Activated T-cell treated with anti-CD3 and anti-CD28 coated beads, Interleukin-2, amount 50 U/mL, for 4 hours (primary cell): ENCODE data around the gene ZDHHC22. TPM values are rescaled to one million over a fixed set of nuclear protein-coding genes. Genes with fewer than 3 reads are reported as not detected.

Experiments
- ATAC-seq, 2 donors: fragments of 200-7000 bp; cut with Tn5 transposase; one replicate each; pipeline ENCODE4 v1.10.0; 2021
- DNase-seq: peaks from one replicate; pipeline ENCODE4 v3.0.0-alpha.2; 2020
- H3K27me3 Mint-ChIP-seq: one replicate; pipeline ENCODE4 v1.8.0; 2021; ENCODE audit warnings: low read depth, mixed read lengths
- H3K36me3 Mint-ChIP-seq: one replicate; pipeline ENCODE4 v1.8.0; 2022; ENCODE audit warnings: mixed read lengths; ENCODE audit not compliant: insufficient read depth
- H3K4me1 Mint-ChIP-seq: one replicate; pipeline ENCODE4 v1.8.0; 2021; ENCODE audit warnings: low read depth, mixed read lengths
- H3K4me3 Mint-ChIP-seq: one replicate; pipeline ENCODE4 v1.8.0; 2021; ENCODE audit warnings: mild to moderate bottlenecking, moderate library complexity, mixed read lengths
- H3K9me3 Mint-ChIP-seq: one replicate; pipeline ENCODE4 v1.8.0; 2021; ENCODE audit warnings: mixed read lengths
- total RNA-seq, 3 donors: library from RNA; stranded (reverse); gene quantifications; one replicate each; pipeline ENCODE4 v1.2.1, GENCODE V29; 2021

Gene ZDHHC22
- total RNA-seq, 3 donors from 2014 or later: not detected

GRCh38 chr14:77107228-77107627, 34.4 kb downstream of the ZDHHC22 start:
- H3K36me3 Mint-ChIP-seq: peaks cover 31% of the 10 kb centered on the region

GRCh38 chr14:77106666-77107065, 34.9 kb downstream of the ZDHHC22 start:
- no peaks in the 10 kb centered on the region for H3K9me3 Mint-ChIP-seq
- no peak overlapping the region for H3K4me3 Mint-ChIP-seq
- no peaks in the 10 kb centered on the region for H3K27me3 Mint-ChIP-seq
- H3K4me1 Mint-ChIP-seq: peaks cover 2% of the 10 kb centered on the region
- DNase-seq (no peak), ATAC-seq (no peak)
- H3K36me3 Mint-ChIP-seq: peaks cover 31% of the 10 kb centered on the region

More at GRCh38 chr14:77107228-77107627, 34.4 kb downstream of the ZDHHC22 start:
- Mint-ChIP-seq H3K9me3 (no peaks in the 10 kb centered on the region), H3K27me3 (no peaks in the 10 kb centered on the region), H3K4me3 (no peak overlapping the region), H3K4me1 (peaks cover 2% of the 10 kb centered on the region)
- DNase-seq (no peak), ATAC-seq (no peak)

DNA sequence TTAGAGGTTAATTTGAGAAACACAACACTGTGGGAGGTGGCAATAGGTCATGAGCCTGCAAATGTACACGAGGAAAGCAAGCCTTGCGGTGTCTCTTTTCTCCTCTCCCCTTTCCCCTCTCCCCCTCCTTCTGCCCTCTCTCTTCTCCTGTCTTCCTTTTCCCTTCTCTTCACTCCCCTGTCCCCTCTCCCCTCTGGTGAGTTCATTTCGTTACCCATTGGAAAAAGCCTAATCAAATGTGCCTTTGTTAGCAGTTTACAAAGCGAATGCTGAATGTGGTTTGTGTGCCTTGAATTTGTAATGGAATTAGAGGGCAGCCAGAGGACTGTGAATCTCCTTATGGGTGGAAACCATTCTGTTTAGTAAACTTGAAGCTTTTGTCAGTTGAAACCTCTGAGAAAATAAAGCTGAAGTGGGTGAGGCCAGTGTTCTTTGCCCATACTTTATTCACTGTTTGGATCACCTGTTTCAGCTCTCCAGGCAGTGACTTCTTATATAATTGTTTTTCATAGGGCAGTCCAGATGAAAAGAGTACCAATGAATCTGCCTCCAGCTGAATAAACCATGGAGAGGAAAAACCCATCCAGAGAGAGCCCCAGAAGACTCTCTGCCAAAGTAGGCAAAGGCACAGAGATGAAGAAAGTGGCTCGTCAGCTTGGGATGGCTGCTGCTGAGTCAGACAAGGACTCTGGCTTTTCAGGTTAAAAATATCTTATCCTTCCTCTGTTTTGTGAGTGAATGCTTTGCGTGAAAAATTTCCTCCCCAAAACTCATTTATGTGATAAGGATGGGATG, 36.2 kb downstream of the ZDHHC22 start:
- no peaks in the 10 kb centered on the region for H3K27me3 Mint-ChIP-seq
- peaks cover 2% of the 10 kb centered on the region for H3K4me1 Mint-ChIP-seq
- DNase-seq (no peak), ATAC-seq (no peak)
- no peaks in the 10 kb centered on the region for H3K9me3 Mint-ChIP-seq
- no peak overlapping the region for H3K4me3 Mint-ChIP-seq
- H3K36me3 Mint-ChIP-seq: peaks cover 24% of the 10 kb centered on the region

DNA sequence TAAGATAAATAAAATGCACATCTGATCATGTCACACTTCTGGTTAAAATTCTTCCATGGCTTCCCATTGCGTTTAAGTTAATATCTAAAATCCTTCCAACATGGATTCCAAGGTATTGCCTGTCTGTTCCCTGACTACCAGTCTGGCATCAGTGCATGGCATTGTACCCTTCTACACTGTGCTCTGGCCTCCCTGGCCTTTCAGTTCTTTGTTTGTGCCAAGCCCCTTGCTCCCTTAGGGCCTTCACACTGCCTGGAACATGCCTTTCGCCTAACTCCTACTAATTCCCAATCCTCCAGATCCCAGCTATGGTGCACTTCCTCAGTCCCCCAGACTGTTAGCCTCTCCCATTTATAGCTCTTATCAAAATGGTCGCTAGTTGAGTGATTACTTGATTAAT, 37.2 kb downstream of the ZDHHC22 start:
- Mint-ChIP-seq H3K36me3 (peaks cover 22% of the 10 kb centered on the region), H3K27me3 (no peaks in the 10 kb centered on the region), H3K9me3 (no peaks in the 10 kb centered on the region), H3K4me1 (peaks cover 8% of the 10 kb centered on the region), H3K4me3 (no peak overlapping the region)
- no peak for DNase-seq
- ATAC-seq: no peak

DNA sequence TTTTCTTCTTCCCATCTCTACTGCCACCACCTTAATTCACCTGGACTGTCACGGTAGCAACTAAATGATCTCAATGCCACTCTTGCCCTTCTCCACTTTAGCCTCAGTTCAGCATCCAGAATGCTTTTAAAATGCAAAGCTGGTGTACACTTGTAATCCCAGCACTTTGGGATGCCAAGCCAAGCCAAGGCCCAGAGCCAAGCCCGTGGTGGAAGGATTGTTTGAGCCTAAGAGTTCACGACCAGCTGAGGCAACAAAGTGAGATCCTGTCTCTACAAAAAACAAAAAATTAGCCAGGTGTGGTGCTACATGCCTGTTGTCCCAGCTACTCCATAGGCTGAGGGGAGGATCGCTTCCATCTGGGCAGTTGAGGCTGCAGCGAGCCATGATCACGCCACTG, 37.6 kb downstream of the ZDHHC22 start:
- no peak overlapping the region for H3K4me3 Mint-ChIP-seq
- H3K27me3 Mint-ChIP-seq: no peaks in the 10 kb centered on the region
- H3K36me3 Mint-ChIP-seq: peaks cover 21% of the 10 kb centered on the region
- no peaks in the 10 kb centered on the region for H3K9me3 Mint-ChIP-seq
- H3K4me1 Mint-ChIP-seq: peaks cover 12% of the 10 kb centered on the region
- ATAC-seq: no peak
- DNase-seq: no peak

DNA sequence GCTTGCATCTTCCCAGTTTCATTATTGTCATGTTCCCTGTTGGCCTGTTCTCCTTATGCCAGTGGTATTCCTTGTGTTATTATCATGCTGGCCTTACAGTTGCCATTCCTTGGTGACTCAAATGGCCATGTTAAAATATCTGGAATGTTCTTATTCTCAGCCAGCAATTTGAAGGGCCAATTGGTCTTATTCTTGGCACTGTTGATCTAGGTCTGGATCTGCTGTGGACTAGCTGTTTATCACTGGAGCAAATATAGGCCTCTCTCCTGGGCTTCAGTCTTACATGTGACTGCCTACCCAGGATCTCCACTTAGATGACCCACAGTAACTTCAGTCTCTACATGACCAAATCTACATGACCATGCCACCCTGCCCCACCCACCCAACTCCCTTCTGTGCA, 38.1 kb downstream of the ZDHHC22 start:
- ATAC-seq: no peak
- peaks cover 15% of the 10 kb centered on the region for H3K4me1 Mint-ChIP-seq

GRCh38 chr14:77102154-77102553, 39.4 kb downstream of the ZDHHC22 start:
- Mint-ChIP-seq H3K4me3 (no peak overlapping the region), H3K36me3 (peaks cover 12% of the 10 kb centered on the region), H3K27me3 (no peaks in the 10 kb centered on the region), H3K9me3 (no peaks in the 10 kb centered on the region), H3K4me1 (peaks cover 21% of the 10 kb centered on the region)
- no peak for DNase-seq
- no peak for ATAC-seq

More for the DNA sequence above, 38.1 kb downstream of the ZDHHC22 start:
- no peak overlapping the region for H3K4me3 Mint-ChIP-seq
- no peaks in the 10 kb centered on the region for H3K27me3 Mint-ChIP-seq
- H3K9me3 Mint-ChIP-seq: no peaks in the 10 kb centered on the region
- H3K36me3 Mint-ChIP-seq: peaks cover 17% of the 10 kb centered on the region
- no peak for DNase-seq

- ATAC-seq: no peak
- H3K4me1 Mint-ChIP-seq: peaks cover 30% of the 10 kb centered on the region
- H3K27me3 Mint-ChIP-seq: no peaks in the 10 kb centered on the region
Observed at GRCh38 chr14:77100961-77101360, 40.6 kb downstream of the ZDHHC22 start.

DNA sequence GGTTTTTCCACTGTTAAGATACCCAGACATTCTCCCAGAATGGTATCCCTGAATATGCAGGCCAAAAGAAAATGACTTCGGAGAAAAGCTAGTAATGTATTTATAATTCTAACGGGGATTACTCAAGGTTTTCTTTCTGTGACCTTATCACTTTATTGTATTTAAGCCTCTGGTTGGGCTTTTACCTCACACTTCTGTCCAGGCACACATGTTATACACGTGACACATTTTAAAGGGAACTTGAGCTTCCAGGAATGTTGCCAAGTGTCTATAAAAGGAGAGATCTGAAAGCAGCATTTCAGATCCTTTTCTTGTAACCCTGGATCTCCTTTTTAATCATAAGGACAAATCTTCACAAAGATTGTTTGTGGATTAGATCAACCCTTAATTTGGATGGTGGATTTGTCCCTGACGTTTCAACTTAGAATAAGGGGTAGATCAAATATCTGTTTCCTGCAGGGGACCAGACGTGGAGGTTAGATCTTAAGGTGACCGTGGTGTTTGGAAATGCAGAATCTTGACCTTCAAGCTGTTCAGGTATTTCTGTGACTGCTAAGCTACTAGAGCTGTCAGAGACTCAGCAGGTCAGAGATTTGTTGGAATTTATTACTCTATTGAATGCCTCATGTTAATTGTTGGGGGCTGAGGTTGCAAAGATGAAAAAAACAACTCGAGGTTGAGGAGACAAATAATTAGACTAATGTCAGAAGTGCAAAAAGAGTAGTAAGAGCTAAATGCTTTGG, 42.0 kb downstream of the ZDHHC22 start:
- H3K9me3 Mint-ChIP-seq: no peaks in the 10 kb centered on the region
- no peak for DNase-seq
- peaks cover 7% of the 10 kb centered on the region for H3K36me3 Mint-ChIP-seq
- peak overlapping the region; percentile 89 for H3K4me3 Mint-ChIP-seq
- H3K27me3 Mint-ChIP-seq: no peaks in the 10 kb centered on the region
- peaks cover 33% of the 10 kb centered on the region for H3K4me1 Mint-ChIP-seq
- no peak for ATAC-seq

More at GRCh38 chr14:77100961-77101360, 40.6 kb downstream of the ZDHHC22 start:
- DNase-seq: no peak
- Mint-ChIP-seq H3K4me3 (no peak overlapping the region), H3K9me3 (no peaks in the 10 kb centered on the region), H3K36me3 (peaks cover 7% of the 10 kb centered on the region)

GRCh38 chr14:77098529-77099353, 42.9 kb downstream of the ZDHHC22 start:
- Mint-ChIP-seq H3K4me1 (peaks cover 31% of the 10 kb centered on the region), H3K36me3 (peaks cover 1% of the 10 kb centered on the region), H3K4me3 (peak overlapping the region; percentile 89), H3K27me3 (no peaks in the 10 kb centered on the region), H3K9me3 (no peaks in the 10 kb centered on the region)
- DNase-seq (peak; percentile 12), ATAC-seq (no peak)

GRCh38 chr14:77097700-77098528, 43.7 kb downstream of the ZDHHC22 start, which contains the start of gene CIPC:
TSS of gene CIPC (plus strand) at chr14:77098258. CDS start at chr14:77105709, 7,451 bp downstream.
- no peaks in the 10 kb centered on the region for H3K27me3 Mint-ChIP-seq
- peak; percentile 93 to 94 for ATAC-seq
- H3K4me3 Mint-ChIP-seq: peak within 1 kb of the TSS; percentile 89
- peaks cover 31% of the 10 kb centered on the region for H3K4me1 Mint-ChIP-seq
- H3K36me3 Mint-ChIP-seq: peaks cover 1% of the 10 kb centered on the region
- H3K9me3 Mint-ChIP-seq: no peaks in the 10 kb centered on the region
- DNase-seq: peak; percentile 99

- ATAC-seq (no peak), DNase-seq (no peak)
- H3K4me3 Mint-ChIP-seq: peak overlapping the region; percentile 89
- peaks cover 1% of the 10 kb centered on the region for H3K36me3 Mint-ChIP-seq
- no peaks in the 10 kb centered on the region for H3K9me3 Mint-ChIP-seq
- H3K4me1 Mint-ChIP-seq: peaks cover 31% of the 10 kb centered on the region
- H3K27me3 Mint-ChIP-seq: no peaks in the 10 kb centered on the region
Observed at GRCh38 chr14:77097006-77097699, 44.4 kb downstream of the ZDHHC22 start.

GRCh38 chr14:77094672-77095284, 46.8 kb downstream of the ZDHHC22 start:
- Mint-ChIP-seq H3K4me1 (peaks cover 30% of the 10 kb centered on the region), H3K27me3 (no peaks in the 10 kb centered on the region), H3K36me3 (peaks cover 1% of the 10 kb centered on the region), H3K9me3 (peaks cover 10% of the 10 kb centered on the region), H3K4me3 (no peak overlapping the region)
- DNase-seq (peak; percentile 70), ATAC-seq (no peak)
